AG10803 (cell line): ENCODE data around the gene RAD51B.
A peak's percentile ranks its signal among the peaks of the same experiment; 100 is the strongest.

Source experiments
- DNase-seq: peaks from one replicate; pipeline ENCODE4 v3.0.0; 2010; ENCODE audit warnings: low read depth
- H3K4me3 ChIP-seq: 2 replicates; pipeline ENCODE4 v1.5.1; 2011; ENCODE audit warnings: mild to moderate bottlenecking, low read length, control low read depth
- TF ChIP-seq, protein P1 (sequence below): conservative IDR thresholded peaks from 2 replicates; pipeline ENCODE4 v1.5.1; 2011; ENCODE audit warnings: mild to moderate bottlenecking, low read length, control low read depth, inconsistent platforms

RAD51B gene

DNA sequence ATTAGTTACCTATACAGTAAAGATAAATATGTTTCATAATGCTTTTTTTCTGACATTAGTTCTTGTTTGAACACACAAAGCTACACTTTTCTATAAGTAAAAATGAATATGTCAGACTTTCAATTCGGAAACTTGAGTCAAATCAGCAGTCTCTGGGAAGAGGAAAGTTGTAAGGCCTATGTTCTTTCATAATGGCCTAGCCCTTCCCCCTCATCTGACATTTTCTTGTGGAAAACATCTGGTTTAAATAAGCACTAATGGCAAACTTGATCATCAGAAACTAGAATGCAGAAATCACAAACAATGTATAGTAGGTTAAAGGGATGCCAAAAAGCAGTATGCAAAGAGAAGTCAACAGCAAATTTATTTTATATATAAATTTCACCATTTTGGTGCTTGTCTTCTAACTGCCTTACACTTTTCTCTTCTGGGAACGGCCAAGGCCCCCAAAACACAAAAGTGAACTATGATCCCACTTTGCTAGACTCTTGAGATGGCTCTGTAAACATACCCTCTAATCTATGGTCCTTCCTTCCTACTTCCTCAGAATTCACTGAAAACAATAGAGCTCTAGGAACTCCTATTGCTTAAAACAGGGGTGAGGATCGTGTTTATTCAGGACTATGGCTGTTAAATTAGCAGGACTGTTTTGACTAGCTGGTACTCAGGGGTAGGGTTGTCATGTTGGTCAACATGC is 444.1 kb downstream of the RAD51B start:
- TF ChIP-seq, protein P1, sequence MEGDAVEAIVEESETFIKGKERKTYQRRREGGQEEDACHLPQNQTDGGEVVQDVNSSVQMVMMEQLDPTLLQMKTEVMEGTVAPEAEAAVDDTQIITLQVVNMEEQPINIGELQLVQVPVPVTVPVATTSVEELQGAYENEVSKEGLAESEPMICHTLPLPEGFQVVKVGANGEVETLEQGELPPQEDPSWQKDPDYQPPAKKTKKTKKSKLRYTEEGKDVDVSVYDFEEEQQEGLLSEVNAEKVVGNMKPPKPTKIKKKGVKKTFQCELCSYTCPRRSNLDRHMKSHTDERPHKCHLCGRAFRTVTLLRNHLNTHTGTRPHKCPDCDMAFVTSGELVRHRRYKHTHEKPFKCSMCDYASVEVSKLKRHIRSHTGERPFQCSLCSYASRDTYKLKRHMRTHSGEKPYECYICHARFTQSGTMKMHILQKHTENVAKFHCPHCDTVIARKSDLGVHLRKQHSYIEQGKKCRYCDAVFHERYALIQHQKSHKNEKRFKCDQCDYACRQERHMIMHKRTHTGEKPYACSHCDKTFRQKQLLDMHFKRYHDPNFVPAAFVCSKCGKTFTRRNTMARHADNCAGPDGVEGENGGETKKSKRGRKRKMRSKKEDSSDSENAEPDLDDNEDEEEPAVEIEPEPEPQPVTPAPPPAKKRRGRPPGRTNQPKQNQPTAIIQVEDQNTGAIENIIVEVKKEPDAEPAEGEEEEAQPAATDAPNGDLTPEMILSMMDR: no peak
- no peak overlapping the region for H3K4me3 ChIP-seq
- DNase-seq: peak; percentile 46

DNA sequence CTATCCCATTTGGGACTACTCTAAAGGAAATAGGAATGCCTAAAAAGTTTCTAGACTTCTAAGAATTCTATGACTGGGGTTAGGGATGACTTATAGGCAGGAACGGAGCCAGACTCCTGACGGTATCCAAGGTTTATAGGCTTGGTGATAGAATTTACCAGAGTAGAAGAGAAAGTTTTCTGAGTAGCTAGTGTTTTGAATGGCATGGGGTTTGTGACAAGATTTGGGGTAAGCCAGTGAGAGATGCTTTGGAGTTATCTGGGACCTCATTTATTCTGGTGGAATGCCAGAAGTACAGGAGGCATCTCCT is 444.6 kb downstream of the RAD51B start:
- TF ChIP-seq, protein P1: no peak
- H3K4me3 ChIP-seq: no peak overlapping the region
- no peak for DNase-seq

DNA sequence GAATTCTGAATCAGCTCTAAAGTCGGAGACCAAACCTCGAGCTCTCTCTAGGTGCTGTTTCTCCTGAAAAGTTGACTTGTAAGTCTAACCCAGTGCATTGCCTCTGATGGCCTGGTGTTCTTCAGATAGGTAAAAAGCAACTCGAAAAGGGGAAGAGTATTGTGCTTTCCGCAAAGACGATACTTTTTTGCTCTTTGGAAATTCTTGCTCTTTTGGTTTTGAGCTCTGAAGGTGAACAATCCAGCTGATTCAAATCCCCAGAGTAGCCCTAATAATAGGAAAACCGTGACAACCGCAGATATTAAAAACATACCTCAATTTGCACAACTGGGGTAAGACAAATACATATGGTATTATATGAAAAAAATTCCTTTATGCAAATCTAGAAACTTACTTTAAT is 447.4 kb downstream of the RAD51B start:
- TF ChIP-seq, protein P1: no peak
- H3K4me3 ChIP-seq: no peak overlapping the region
- no peak for DNase-seq

DNA sequence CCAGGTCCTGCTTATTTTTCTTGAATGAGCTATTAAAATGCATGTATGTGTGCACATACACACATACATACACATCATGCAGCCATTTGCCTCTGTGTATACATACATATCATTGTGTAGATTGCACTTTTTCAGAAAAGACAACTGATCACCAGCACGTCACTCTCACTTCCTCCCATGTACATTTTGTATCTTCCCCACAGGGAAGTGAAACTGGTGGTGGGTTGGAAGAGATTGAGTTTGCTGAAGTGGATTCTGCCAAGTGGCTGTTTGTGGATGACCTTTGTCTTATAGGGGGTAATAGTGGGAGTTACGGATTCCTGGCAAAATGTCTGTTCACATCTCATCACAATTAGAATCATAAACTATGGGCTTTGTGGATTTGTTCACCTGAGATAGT is 448.6 kb downstream of the RAD51B start:
- TF ChIP-seq, protein P1: no peak
- DNase-seq: no peak
- no peak overlapping the region for H3K4me3 ChIP-seq

DNA sequence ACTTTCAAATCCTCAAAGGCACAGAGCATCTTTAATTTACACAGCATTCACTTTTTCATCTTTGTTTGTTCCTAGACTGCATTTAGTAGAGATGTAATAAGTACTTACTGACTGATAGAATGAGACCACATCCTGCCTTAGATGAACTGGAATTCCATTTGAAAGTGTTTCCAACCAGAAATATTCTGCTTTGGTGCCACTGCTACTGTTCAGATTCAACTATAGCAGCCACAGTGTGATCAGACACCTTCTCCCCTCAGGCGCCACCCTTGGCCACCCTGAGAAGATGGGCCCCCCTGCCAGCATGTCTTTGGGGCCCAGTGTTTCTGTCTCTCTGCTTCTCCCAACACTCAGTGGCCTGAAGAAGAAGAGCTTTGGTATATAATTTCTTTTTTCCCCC is 449.1 kb downstream of the RAD51B start:
- TF ChIP-seq, protein P1: no peak
- H3K4me3 ChIP-seq: no peak overlapping the region
- peak; percentile 68 for DNase-seq

DNA sequence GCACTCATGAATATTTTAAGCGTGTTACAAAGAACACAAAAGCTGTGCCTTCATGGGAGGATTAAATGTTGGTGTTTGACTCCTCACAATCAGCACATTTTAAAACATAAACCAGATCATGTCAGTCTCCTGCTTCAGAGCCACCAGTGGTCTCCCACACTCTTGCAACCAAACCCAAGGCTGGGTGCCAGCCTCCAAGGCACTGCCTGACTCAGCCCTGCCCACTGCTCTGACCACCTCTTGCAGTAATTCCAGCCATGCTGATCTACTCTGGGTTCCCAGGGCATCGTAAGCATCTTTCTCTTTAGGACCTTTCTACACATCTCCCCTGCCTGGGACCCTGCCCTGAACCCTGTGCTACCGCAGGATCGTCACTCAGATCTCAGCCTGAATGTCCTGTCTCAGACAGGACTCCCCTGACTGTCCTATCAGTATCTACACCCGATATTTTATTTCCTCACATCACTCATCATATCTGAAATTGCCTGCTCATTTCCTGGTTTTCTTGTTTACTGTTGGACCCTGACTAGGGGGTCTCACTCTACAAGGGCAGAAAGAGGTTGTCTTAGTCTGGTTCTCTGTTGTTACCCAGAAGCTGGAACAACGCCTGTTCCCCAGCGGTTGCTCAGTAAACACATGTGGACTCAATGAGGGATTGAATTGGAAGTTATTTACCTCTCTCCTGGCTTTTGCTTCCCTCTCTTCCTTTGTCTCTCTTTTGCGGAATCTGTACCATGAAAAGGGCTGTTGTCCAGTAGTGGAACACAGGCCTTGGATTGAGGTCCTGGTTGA is 449.8 kb downstream of the RAD51B start:
- TF ChIP-seq, protein P1: no peak
- H3K4me3 ChIP-seq: no peak overlapping the region
- DNase-seq: peak; percentile 32

DNA sequence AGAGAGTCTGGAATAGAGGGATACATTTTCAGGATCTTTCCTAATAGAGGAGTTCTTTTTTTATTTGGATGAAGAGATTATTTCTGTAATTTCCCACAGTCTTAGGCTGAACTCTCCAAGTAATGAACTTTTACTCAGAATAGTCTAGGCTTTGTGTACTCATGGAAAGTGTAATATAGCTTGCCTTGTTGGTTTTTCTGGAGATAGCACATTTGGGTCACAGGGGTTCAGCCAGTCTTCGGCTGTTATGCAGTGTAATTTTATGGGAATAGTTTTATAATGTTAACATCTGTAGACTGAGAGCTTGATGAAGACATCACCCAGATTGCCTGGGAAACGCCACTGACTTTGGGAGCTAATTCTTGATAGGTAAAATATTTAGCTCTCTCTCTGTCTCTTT is 450.8 kb downstream of the RAD51B start:
- no peak for DNase-seq
- TF ChIP-seq, protein P1: no peak
- no peak overlapping the region for H3K4me3 ChIP-seq
